Brain microvascular endothelial cell (primary cell): ENCODE data around the gene CHCHD3.

Experiments
- DNase-seq: peaks from one replicate; pipeline ENCODE4 v3.0.0-alpha.2; 2020
- H3K27ac ChIP-seq: fragments of 250-450 bp; sonication (Bioruptor Pico); 2 replicates; pipeline ENCODE4 v1.5.1; 2020; ENCODE audit warnings: mild to moderate bottlenecking, moderate library complexity
- H3K27me3 ChIP-seq: fragments of 250-450 bp; sonication (Bioruptor Pico); replicated peaks from 2 replicates; pipeline ENCODE4 v1.5.1; 2020; ENCODE audit warnings: mild to moderate bottlenecking
- H3K36me3 ChIP-seq: fragments of 250-450 bp; sonication (Bioruptor Pico); replicated peaks from 2 replicates; pipeline ENCODE4 v1.5.1; 2020; ENCODE audit warnings: mild to moderate bottlenecking
- H3K4me3 ChIP-seq: 2 replicates; pipeline ENCODE4 v1.5.1; 2011; ENCODE audit warnings: low read depth, mild to moderate bottlenecking, control low read depth, low read length, moderate library complexity
- in situ Hi-C: cut with HindIII; loops from 2 replicates; pipeline ENCODE4 v1.10.0; 2017; ENCODE audit warnings: low sequenced_read_pairs, low pct_ligation_motif_present
- TF ChIP-seq, protein P1 (sequence below): IDR thresholded peaks from 2 replicates; pipeline ENCODE4 v1.5.1; 2011; ENCODE audit warnings: low read depth, mild to moderate bottlenecking, moderate library complexity, low read length, control low read depth, inconsistent platforms; ENCODE audit errors: missing control alignments

Gene CHCHD3

DNA sequence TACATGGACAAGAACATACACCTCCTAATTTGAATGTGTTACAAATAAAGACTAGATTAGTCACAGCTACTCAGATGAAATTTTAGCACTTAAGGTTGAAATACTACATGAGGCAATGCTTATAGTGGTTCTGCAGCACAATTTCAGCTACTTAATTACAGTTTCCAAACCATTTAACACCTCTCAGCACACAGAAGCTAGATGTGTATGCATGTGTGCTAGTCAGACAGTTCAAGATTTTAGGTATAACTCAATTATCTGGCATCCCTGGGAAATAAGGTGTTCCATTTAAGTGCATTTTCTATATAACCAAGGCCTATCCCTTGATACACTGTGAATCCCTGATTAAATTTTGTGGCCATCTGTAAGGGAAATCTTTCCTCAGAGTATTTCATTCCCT is 141.8 kb downstream of the CHCHD3 start:
- Histone ChIP-seq H3K36me3 (no peaks in the 10 kb centered on the region), H3K27me3 (no peaks in the 10 kb centered on the region), H3K4me3 (no peak overlapping the region), H3K27ac (no peak overlapping the region)
- in situ Hi-C loops = no loop called here
- TF ChIP-seq, protein P1, sequence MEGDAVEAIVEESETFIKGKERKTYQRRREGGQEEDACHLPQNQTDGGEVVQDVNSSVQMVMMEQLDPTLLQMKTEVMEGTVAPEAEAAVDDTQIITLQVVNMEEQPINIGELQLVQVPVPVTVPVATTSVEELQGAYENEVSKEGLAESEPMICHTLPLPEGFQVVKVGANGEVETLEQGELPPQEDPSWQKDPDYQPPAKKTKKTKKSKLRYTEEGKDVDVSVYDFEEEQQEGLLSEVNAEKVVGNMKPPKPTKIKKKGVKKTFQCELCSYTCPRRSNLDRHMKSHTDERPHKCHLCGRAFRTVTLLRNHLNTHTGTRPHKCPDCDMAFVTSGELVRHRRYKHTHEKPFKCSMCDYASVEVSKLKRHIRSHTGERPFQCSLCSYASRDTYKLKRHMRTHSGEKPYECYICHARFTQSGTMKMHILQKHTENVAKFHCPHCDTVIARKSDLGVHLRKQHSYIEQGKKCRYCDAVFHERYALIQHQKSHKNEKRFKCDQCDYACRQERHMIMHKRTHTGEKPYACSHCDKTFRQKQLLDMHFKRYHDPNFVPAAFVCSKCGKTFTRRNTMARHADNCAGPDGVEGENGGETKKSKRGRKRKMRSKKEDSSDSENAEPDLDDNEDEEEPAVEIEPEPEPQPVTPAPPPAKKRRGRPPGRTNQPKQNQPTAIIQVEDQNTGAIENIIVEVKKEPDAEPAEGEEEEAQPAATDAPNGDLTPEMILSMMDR = no peak
- no peak for DNase-seq

DNA sequence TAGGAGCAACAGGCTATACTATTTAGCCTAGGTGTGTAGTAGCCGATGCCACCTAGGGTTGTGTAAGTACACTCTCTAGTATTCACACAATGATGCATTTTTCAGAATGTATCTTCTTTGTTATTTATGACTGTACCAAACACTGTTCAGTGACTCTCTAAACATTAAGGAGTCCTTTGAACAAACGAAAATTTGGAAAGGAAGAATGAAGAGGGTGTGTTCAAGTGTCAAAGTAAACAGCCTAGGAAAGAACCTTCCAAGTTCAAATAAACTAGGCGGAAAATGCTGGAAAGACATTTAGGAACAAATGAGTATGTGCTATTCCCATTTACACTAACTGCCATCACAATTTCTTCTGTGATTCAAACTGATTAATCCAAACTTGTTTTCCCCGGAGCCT is 142.4 kb downstream of the CHCHD3 start:
- in situ Hi-C loops = no loop called here
- Histone ChIP-seq H3K27me3 (no peaks in the 10 kb centered on the region), H3K36me3 (no peaks in the 10 kb centered on the region), H3K27ac (no peak overlapping the region), H3K4me3 (no peak overlapping the region)
- no peak for DNase-seq
- TF ChIP-seq, protein P1 = no peak

DNA sequence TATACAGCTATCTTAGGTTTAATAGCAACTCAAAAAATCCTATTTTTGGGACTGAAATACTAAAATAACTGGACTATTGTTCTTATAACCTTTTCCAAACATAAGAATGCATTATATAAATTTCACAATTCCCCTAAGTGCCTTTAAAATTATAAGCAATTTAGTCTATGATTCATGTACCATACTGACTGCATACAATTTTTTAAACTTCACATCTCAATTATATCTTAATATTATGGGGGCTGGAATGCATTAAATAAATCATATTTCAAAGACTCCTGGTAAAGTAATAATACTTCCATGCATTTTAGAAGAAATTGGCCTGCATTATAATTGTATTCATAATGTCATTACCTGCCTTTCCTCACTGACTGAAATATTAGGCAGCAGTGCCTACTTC is 144.6 kb downstream of the CHCHD3 start:
- in situ Hi-C loops = no loop called here
- H3K27me3 ChIP-seq = no peaks in the 10 kb centered on the region
- H3K27ac ChIP-seq = no peak overlapping the region
- TF ChIP-seq, protein P1 = no peak
- DNase-seq = no peak
- H3K4me3 ChIP-seq = no peak overlapping the region
- no peaks in the 10 kb centered on the region for H3K36me3 ChIP-seq

DNA sequence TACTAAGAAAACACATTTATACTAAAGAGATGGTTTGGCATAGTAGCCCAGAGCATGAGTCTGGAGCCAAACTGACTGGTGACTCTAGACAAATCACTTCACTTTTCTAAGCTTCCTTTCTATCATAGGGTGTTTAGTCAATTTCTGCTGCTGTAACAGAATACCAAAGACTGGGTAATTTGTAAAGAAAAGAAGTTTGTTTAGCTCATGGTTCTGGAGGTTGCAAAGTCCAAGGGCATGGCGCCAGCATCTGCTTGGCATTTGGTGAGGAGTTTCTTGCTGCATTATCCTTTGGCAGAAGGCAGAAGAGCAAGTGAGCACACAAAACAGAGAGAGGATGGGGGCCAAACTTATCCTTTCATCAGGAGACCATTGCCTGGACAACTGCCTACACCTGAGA is 146.3 kb downstream of the CHCHD3 start:
- in situ Hi-C loops = no loop called here
- H3K36me3 ChIP-seq = no peaks in the 10 kb centered on the region
- DNase-seq = no peak
- H3K27me3 ChIP-seq = no peaks in the 10 kb centered on the region
- no peak overlapping the region for H3K4me3 ChIP-seq
- H3K27ac ChIP-seq = no peak overlapping the region
- TF ChIP-seq, protein P1 = no peak

DNA sequence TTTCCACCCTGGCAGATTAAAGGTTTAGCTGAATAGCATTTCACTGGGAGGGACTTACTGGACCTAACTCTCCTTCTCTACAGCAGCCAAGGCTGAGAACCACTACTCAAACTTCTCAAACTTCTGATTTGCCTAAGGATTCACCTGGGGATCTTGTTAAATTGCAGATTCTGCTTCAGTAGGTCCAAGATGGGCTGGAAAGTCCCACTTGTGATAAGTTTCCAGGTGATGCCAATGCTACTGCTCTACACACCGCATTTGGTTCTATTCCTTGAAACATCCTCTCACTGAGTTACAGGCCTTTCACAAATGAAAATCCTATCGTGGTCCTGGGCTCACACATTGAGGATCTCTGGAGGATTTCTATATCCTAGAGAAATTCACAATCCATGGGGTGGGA is 147.9 kb downstream of the CHCHD3 start:
- no peaks in the 10 kb centered on the region for H3K36me3 ChIP-seq
- in situ Hi-C loops = no loop called here
- no peak for DNase-seq
- no peaks in the 10 kb centered on the region for H3K27me3 ChIP-seq
- TF ChIP-seq, protein P1 = no peak
- no peak overlapping the region for H3K27ac ChIP-seq
- H3K4me3 ChIP-seq = no peak overlapping the region

DNA sequence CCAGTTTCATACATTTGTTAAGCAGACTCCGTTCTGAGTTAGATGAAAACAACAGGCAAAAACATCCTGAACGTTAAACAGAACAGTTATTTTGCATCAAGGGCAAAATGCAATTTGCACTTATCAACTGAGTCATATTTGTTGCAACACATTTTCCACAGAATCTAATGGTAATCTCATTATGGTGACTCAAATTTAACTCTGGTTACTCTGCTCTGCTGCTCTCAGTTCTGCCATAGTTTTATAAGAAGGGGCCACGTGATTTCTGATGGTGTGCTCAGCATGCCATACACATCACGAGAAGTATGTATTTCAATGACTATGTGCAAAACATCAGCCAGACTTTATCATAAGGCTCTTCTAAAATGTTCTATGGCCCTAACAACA is 148.8 kb downstream of the CHCHD3 start:
- Histone ChIP-seq H3K27ac (no peak overlapping the region), H3K36me3 (no peaks in the 10 kb centered on the region), H3K4me3 (no peak overlapping the region), H3K27me3 (no peaks in the 10 kb centered on the region)
- in situ Hi-C loops = no loop called here
- TF ChIP-seq, protein P1 = no peak
- DNase-seq = peak; percentile 40
